Psoas muscle (tissue), 8 donors: ENCODE results near the gene MAN2A1. TPM values are rescaled to one million over a fixed set of nuclear protein-coding genes. Genes with fewer than 3 reads are reported as not detected.

Experiments
- ATAC-seq, 4 donors: fragments of 200-7000 bp; cut with Tn5 transposase; one replicate each; pipeline ENCODE4 v1.9.1; 2020; ENCODE audit warnings: moderate library complexity in 3 of 4, mild to moderate bottlenecking in 2 of 4
- DNase-seq, 2 donors: peaks; one replicate each; pipeline ENCODE4 v3.0.0-alpha.2; 2020
- H3K27ac ChIP-seq: fragments of 200-600 bp; one replicate; pipeline ENCODE4 v1.8.0; 2022
- H3K27me3 ChIP-seq, 3 donors: fragments of 200-600 bp in 1 of 3; one replicate each; pipeline versions ENCODE4 v1.6.1 to v1.8.0; 2013 to 2022; ENCODE audit warnings: low read length in 2 of 3, mild to moderate bottlenecking in 2 of 3, moderate library complexity in 1 of 3; ENCODE audit not compliant: insufficient read depth in 3 of 3
- H3K36me3 ChIP-seq, 2 donors: fragments of 200-600 bp in 1 of 2; one replicate each; pipeline versions ENCODE4 v1.6.1 to v1.8.0; 2013 to 2022; ENCODE audit warnings: low read depth in 1 of 2, mild to moderate bottlenecking in 1 of 2, moderate library complexity in 1 of 2; ENCODE audit not compliant: insufficient read depth in 1 of 2
- H3K4me1 ChIP-seq: fragments of 200-600 bp; one replicate; pipeline ENCODE4 v1.8.0; 2022
- H3K4me3 ChIP-seq: fragments of 200-600 bp; one replicate; pipeline ENCODE4 v1.8.0; 2022; ENCODE audit warnings: mild to moderate bottlenecking
- H3K9me3 ChIP-seq: fragments of 200-600 bp; one replicate; pipeline ENCODE4 v1.8.0; 2022
- WGBS, 3 donors: extraction: QIAGEN DNeasy Blood & Tissue Kit; methylation state at CpG; one replicate each; pipeline versions ENCODE4 v1.1.6 to v1.1.7; 2013; 5-methylcytosine and 5-hydroxymethylcytosine counted together
- intact Hi-C, 2 donors: fragments of 100-400 bp; cut with DNase I; formaldehyde crosslinking; loops; one replicate each; pipeline versions ENCODE4 v1.11.0 to v1.14.2; 2022
- polyA plus RNA-seq, 3 donors: library from polyadenylated mRNA; stranded (reverse); fragments of 200-250 nt; gene quantifications; one replicate each; pipeline ENCODE4 v1.2.3, GENCODE V29; 2013
- total RNA-seq, 4 donors: library from RNA; stranded (reverse); fragmentation: NEBNext Ultra II Directional in 2 of 4; extraction: Animal tissue kit (Norgen Biotek cat#: 25700) in 2 of 4; gene quantifications; one replicate each; pipeline versions ENCODE4 v1.2.1 to v1.2.4, GENCODE V29; 2021 to 2023
- TF ChIP-seq, protein P1 (sequence below): fragments of 200-600 bp; IDR thresholded peaks from one replicate; pipeline ENCODE4 v1.8.0; 2022; ENCODE audit warnings: antibody characterized with exemption
- donor health status: healthy with polysubstance abuse.
- donor health status: DM: no; HTN: no; CAD: no; lungs with moderate emphysema.
- donor health status: Bipolar disorder and iron deficiency.
- donor health status: healthy.
- donor health status: DM: yes; HTN: yes; CAD: no.
- donor health status: DM: no; HTN: no; CAD: no.
- donor health status: DM: no; HTN: no; CAD: no.
- donor health status: DM: yes; HTN: yes; CAD: no.

The MAN2A1 gene
- total and polyA plus RNA-seq, 7 donors, result 4.2 to 18.3 (median 12.8) TPM

GRCh38 chr5:109740966-109741365 is 51.2 kb downstream of the MAN2A1 start:
- Histone ChIP-seq H3K27me3 (no peaks in the 10 kb centered on the region), H3K27ac (no peak overlapping the region), H3K36me3 (no peaks in the 10 kb centered on the region), H3K4me1 (peaks cover 43% of the 10 kb centered on the region), H3K4me3 (no peak overlapping the region), H3K9me3 (no peaks in the 10 kb centered on the region)
- 46 to 72% (median 49%) methylated on average over 1 of the region's 1 CpG for WGBS, 3 donors
- TF ChIP-seq, protein P1, sequence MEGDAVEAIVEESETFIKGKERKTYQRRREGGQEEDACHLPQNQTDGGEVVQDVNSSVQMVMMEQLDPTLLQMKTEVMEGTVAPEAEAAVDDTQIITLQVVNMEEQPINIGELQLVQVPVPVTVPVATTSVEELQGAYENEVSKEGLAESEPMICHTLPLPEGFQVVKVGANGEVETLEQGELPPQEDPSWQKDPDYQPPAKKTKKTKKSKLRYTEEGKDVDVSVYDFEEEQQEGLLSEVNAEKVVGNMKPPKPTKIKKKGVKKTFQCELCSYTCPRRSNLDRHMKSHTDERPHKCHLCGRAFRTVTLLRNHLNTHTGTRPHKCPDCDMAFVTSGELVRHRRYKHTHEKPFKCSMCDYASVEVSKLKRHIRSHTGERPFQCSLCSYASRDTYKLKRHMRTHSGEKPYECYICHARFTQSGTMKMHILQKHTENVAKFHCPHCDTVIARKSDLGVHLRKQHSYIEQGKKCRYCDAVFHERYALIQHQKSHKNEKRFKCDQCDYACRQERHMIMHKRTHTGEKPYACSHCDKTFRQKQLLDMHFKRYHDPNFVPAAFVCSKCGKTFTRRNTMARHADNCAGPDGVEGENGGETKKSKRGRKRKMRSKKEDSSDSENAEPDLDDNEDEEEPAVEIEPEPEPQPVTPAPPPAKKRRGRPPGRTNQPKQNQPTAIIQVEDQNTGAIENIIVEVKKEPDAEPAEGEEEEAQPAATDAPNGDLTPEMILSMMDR, result no peak
- DNase-seq (no peak), ATAC-seq (no peak)
- intact Hi-C loops, result loop anchor here in 1 of 2 donors (5.0 kb wide), 1 partner anchor 34 kb away; no protein-coding TSS in a partner anchor

DNA sequence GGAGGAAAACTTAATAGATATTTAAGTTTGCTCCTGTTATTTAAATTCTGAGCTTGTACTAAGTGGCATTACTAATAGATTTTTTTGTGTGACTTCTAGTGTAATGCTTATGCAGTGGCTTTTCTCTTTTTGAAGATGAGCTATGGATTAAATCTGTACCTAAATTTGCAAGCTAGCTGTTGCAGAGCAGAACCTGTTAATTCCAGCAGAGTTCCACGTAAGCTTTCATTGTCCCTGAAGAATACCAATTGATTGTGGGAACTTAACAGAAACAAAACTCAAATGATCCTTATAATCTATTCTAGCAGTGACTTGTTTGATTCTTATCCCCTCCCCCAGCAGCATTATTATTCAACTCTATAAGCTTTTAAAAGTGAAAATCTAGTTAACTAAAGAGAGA is 51.7 kb downstream of the MAN2A1 start:
- Histone ChIP-seq H3K4me3 (no peak overlapping the region), H3K27me3 (no peaks in the 10 kb centered on the region), H3K9me3 (no peaks in the 10 kb centered on the region), H3K4me1 (peaks cover 43% of the 10 kb centered on the region), H3K36me3 (no peaks in the 10 kb centered on the region), H3K27ac (no peak overlapping the region)
- 49 to 90% (median 74%) methylated on average over 1 of the region's 1 CpG for WGBS, 3 donors
- DNase-seq, result no peak
- no peak for ATAC-seq
- intact Hi-C loops, result loop anchor here in 1 of 2 donors (5.0 kb wide), 1 partner anchor 34 kb away; no protein-coding TSS in a partner anchor
- TF ChIP-seq, protein P1, result no peak

- H3K9me3 ChIP-seq, result no peaks in the 10 kb centered on the region
- H3K36me3 ChIP-seq, result no peaks in the 10 kb centered on the region
- WGBS, 3 donors, result 45 to 71% (median 63%) methylated on average over 5 of the region's 5 CpGs
- DNase-seq, result no peak
- ATAC-seq, result no peak
- H3K4me1 ChIP-seq, result peaks cover 43% of the 10 kb centered on the region
- TF ChIP-seq, protein P1, result no peak
- intact Hi-C loops, result loop anchor here in 1 of 2 donors (5.0 kb wide), 1 partner anchor 36 kb away; no protein-coding TSS in a partner anchor
- H3K4me3 ChIP-seq, result no peak overlapping the region
- H3K27ac ChIP-seq, result no peak overlapping the region
- no peaks in the 10 kb centered on the region for H3K27me3 ChIP-seq
Measured at GRCh38 chr5:109743041-109743531, 53.4 kb downstream of the MAN2A1 start.

GRCh38 chr5:109743770-109744212 is 54.1 kb downstream of the MAN2A1 start:
- Histone ChIP-seq H3K27me3 (no peaks in the 10 kb centered on the region), H3K9me3 (no peaks in the 10 kb centered on the region), H3K4me1 (peaks cover 41% of the 10 kb centered on the region), H3K36me3 (no peaks in the 10 kb centered on the region), H3K4me3 (no peak overlapping the region), H3K27ac (peak overlapping the region; percentile 11)
- DNase-seq, result no peak
- WGBS, 3 donors, result 46 to 55% (median 46%) methylated on average over 3 of the region's 3 CpGs
- TF ChIP-seq, protein P1, result no peak
- intact Hi-C loops, result loop anchor here in 1 of 2 donors (5.0 kb wide), 1 partner anchor 36 kb away; no protein-coding TSS in a partner anchor
- peak in 3 of 4 donors; percentile 40 to 49 (median 43) for ATAC-seq
